ENCODE results near the gene MARK2.

Gene MARK2

DNA sequence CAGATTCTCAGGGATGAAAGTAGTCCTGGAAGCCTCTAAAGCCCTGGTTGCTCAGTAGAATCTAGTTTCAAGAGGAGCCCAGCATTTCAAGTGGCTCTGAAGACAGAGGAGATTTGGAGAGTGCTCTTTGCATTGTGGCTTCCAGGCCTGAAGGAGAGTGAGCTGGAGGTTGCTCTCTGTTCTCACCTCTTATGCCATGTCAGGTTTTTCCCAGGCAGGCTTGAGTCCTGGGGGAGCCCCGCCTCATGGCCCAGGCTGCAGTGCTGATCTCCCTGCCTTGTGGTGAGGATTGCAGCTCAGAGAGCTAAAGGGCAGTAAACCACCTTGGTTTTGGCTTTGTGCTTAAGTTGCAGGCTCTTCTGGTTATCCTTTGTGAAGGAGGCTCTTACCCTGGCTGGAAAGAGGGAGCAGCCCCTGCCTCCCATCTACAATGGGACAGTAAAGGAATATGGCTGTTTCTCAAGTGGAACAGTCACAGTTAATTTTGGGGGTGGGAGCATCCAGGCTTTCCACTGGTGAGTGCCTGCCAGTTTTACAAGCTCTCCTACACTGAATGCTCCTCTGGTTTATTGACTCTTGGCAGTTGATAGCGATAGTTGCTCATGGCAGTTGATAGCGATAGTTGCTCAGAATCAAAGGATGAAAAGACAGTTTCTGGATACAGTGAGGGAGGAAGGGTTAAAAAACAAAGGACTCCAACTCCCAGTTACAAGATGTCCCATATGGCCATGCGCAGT is 45.5 kb downstream of the MARK2 start:
- DNase-seq = no peak

DNA sequence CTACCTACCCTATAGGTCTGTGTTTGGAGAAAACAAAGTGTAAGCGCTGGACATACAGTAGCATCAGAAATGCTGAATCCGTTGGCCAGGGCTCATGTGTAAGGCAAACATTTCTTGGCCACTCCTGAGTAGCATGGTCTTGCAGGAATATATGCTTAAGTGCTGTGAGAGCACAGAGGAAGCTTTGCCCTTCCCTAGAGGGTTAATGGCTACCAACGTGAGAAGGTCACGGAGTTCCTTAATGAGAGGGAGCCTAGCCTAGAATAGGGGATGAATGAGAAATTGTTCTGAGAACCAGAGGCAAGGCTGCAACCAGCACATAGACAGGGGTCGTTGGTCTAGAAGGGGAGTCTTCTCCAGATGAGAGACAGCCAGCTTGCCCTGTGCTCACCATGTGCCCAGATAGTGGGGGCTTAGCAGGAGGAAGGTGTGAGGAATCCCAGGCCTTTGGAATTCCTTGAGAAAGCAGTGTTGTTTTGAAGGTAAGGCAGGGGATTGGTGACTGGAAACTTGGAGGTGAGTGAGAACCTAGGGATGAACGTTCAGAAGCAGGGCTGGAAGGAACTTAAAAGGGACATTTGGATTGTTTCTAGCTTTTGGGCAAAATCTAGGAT is 48.6 kb downstream of the MARK2 start:
- DNase-seq = no peak

DNA sequence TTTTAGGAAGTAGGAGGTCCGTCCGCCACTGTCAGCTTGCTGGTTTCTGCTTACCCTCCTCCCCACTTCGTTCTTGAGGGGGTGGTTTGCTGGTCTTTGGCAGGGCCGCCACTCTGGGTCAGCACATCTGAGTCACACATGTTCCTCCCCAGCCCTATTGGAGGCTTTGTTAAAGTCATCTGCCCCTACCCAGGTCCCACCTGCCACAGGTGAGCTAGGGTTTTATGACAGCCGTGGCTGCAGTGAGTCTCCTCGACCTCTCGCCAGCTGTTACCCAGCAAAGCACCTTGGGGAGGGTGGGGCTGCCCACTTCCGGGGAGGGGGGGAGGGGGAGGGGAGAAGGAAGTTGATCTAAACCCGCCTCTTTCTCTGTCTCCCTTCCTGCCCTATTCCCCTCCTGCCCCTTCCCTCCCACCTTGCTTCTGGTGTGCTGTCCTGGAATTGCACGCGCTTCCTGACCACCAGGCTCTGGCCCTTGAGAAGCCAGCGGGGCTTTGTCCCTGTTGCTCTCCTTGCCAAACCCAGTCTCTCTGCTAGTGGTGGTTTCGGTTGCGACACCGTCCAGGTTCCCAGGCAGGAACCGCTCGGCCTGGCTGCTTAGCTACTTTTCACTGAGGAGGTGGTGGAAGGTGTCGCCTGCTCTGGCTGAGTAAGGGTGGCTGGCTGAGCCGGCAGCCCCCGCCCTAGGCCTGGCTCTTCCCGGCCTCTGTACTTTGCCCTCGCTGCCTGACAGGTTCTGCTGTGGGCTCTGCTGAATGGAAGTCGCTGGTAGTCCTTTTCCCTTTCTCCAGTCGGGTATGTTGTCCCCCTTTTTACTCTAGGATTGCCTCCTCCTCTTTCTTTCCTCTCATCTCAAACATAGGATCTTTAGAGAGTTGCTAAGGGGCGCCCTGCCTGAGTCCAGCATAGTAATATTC is 49.5 kb downstream of the MARK2 start:
- peak; percentile 58 for DNase-seq

DNA sequence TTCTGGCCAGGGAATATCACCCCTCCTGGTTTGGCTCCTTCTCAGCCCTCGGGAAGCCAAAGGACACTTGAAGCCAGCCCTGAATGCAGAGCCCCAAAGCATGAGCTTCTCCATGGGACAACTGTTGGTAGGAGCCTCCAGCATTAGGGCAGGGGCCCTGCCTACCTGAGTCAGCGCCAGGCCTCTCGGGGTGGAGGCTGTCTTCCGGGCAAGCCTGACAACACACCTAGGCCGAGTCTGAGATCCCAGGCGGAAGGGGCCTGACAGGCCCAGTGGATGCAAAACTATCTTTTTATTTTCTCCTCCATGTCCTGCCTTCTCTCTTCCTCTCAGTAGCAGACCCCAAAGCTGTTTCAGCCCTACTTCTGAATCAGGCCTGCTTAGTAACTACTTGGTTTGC is 50.4 kb downstream of the MARK2 start:
- no peak for DNase-seq

DNA sequence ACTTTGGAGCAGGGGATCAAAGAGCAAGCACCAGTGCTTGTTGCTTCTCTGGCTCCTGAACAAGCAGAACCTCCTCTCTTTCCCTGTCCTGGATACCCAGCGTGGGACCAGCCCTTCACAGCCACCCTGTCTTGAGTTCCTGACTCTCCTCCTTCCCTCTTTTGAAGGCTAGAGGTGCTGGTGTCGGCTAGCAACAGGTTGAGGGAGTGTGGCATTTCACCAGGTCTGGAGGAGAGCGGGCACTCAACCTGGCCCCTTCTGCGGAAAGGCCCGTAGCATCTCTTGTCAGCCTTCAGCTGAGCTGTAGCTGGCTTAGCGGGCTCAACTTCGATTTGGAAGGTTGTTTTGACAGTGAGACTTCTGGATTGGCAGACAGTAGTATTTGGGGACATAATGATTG is 51.5 kb downstream of the MARK2 start:
- DNase-seq = no peak

DNA sequence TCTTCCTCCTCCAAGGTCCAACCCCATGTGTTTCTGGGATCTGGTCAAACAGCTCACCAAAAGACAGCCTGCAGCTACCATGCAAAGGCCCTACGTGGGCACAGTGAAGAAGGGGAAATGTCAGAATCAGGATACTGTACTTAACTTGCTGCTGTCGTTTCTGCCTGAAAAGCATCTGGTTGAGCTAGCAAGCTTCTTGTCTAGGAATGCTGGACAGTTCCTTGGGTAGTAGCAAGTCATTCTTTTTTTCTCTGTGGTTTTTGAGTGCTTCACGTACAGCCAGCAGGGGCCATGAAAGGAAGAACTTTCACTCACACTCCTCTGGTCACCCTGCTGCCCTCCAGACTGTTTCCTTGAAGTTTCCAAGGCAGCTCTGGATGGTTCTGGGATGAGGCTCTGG is 53.3 kb downstream of the MARK2 start:
- no peak for DNase-seq

DNA sequence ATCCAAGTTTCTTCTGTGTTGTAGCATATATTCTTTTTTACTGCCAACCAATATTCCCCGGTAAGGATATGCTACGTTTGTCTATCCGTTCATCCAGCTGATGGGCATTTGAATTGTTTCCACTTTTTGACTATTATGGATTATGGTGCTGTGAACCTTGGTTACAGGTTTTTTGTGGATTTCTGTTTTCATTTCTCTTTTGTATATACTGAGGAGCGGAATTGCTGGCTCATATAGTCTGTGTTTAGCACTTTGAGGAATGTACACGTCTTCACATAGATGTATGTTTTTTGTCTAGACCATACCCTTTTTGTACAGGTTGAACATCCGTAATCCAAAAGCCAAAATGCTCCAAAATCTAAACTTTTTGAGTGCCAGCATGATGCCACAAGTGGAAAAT is 54.4 kb downstream of the MARK2 start:
- no peak for DNase-seq

DNA sequence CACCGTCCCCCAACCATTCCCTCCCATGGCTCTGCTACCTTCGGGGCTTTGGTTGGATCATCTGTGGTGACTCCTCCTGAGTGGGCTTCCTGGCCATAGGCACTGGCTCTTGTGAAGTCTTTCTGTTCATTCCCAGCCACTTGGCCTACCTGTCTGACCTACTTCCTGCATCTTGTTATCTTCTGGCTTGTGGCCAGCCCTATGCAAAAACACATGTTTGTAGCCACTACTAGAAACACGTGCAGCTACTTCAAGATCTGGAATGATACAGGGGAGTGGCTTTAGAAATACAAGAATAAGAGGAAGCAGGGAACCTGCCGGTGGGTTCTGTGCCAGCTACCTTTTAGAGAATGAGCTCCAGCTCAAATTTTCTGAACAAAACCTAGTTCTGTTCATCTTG is 57.2 kb downstream of the MARK2 start:
- no peak for DNase-seq

DNA sequence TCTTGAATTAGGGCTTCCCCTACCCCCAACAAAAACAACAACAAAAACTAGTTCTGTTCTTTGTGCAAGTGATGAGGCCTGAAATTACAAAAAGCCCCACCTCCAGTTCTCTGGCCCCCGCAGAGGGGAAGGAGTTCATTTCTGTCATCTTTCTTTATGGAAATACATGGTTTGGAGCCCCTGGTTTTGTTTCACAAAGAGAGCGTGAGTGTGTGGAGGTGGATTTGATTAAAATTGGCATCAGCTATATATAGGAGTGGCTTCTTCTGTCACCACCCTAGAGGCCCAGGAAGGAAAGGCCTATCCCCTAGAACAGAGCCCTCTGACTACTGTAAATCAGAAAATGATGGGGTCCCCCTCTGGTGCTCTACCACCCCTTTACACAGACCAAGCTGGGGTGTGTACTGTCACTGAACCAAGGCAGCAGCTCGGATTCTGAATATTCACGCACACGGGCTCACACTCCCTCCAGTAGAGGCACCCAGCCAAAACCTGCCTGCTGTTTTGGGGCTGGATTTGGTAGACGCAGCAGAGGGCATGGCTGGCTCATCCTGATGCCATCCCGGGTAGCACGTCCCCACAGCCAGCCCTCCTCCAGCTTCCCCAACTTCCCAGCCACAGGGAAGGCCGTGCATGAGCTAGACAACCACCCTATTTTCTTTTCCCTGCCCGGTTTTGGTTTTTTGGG is 58.7 kb downstream of the MARK2 start:
- DNase-seq = no peak

DNA sequence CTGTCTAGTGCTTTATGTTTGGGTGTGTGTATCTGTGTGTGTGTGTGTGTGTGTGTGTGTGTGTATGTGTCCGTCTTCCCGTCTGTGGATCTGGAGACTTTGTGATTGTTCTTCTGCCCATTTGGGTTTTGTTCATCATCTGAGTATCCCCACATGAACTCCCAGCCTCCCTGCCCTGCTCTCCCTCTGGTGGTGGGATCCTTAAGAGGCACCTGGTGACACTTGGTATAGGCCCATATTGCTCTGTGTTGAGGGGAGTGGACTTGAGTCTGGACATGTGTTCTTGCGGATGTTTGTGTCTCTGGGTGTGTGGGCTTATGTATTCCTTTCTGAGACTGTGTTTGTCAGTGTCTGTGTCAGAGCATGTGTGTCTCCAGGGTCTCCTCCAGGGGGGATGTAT is 62.8 kb downstream of the MARK2 start:
- DNase-seq = no peak

DNA sequence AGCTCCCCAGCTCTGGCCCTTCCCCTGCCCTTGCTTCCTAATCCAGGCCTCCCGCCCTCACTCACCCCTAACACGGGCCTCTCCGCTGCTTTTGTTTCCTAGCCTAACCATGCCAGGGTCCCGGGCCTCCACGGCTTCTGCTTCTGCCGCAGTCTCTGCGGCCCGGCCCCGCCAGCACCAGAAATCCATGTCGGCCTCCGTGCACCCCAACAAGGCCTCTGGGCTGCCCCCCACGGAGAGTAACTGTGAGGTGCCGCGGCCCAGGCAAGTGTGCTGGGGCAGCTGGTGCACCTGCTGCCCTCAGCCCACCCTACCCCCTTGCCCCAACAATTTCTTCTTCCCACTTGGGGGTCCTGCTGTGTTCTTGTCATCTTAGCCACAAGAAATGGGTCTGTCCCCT is 65.0 kb downstream of the MARK2 start:
- DNase-seq = no peak

DNA sequence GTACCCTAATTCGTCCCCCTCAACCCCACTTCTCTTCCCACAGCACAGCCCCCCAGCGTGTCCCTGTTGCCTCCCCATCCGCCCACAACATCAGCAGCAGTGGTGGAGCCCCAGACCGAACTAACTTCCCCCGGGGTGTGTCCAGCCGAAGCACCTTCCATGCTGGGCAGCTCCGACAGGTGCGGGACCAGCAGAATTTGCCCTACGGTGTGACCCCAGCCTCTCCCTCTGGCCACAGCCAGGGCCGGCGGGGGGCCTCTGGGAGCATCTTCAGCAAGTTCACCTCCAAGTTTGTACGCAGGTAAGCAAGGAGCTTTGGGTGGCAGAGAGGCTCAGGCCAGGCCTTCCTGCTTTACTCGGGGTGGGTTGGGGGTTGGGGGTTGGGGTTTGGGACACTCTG is 65.8 kb downstream of the MARK2 start:
- no peak for DNase-seq

DNA sequence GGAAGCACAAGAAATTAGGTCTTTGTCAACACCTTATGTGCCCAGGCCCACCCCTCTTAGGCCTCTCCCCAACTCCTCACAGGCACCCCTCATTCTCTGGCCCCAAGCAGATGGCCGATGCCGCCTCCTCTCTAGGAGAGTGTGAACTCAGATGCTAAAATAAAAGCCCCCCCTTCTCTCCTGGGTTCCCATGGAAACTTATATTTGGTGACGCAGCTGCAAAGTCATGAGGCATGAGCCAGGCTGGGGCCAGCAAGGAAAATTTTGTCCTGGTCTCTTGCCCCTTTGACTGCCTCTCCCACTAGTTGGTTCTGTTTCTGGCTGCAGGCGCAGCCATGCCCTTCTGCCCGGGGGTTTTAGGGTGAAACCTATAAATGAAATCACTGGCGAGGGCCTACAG is 66.3 kb downstream of the MARK2 start:
- DNase-seq = no peak

DNA sequence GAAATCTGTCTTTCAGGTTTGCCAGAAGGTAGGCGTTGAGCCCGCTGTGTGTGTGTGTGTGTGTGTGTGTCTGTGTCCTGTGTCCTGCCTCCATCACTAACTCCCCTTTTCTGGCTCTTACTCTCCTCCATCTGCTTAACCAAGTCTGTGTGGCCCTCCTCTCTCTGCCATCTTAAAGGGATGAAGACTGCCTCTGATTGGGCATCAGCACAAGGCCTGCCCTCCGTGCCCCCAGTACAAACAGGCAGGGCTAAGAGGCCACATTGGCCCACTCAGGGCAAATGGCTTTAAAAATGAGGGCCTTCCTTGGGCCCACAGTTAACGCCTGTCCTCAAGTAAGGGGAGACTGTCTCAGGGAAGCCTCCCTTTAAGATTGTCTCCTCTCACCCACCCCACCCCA is 67.2 kb downstream of the MARK2 start:
- no peak for DNase-seq

DNA sequence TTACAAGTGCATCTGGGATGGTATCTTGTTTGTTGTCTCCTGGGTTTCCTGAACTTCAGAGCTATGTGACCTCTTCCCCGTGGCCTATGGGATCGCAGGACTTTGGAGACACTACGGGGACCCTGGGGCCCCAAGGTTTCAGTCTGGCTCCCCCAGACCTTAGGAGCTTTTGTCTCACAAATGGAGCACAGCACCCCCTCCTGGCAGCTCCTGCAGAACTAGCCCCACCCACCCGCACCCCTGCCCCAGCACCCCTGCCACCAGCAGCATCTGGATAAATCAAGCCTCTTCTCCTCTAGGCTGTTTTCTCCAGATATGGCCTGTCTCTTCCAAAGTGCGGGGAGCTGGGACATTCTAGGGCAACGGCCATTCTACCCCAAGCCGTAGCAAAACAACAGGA is 67.7 kb downstream of the MARK2 start:
- peak; percentile 28 for DNase-seq

DNA sequence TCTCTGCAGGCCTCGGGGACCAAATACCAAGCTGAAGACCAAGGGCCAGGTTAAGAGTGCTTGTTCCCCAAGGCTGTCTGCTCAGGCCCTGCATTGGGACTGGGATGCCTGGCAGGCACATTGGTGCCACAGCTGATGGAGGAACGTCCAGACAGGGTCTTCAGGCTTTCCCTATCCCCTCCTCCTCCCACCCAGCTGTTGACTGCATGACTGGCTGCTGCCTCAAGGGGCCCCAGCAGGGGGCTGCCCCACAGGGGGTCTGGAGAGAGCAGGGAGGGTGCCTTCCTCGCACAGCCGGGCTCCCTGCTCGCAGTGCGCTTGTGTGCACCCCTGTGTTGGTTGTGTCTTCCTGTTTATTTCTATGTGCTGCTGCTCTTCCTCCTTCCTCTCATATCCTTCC is 68.2 kb downstream of the MARK2 start:
- DNase-seq = no peak

DNA sequence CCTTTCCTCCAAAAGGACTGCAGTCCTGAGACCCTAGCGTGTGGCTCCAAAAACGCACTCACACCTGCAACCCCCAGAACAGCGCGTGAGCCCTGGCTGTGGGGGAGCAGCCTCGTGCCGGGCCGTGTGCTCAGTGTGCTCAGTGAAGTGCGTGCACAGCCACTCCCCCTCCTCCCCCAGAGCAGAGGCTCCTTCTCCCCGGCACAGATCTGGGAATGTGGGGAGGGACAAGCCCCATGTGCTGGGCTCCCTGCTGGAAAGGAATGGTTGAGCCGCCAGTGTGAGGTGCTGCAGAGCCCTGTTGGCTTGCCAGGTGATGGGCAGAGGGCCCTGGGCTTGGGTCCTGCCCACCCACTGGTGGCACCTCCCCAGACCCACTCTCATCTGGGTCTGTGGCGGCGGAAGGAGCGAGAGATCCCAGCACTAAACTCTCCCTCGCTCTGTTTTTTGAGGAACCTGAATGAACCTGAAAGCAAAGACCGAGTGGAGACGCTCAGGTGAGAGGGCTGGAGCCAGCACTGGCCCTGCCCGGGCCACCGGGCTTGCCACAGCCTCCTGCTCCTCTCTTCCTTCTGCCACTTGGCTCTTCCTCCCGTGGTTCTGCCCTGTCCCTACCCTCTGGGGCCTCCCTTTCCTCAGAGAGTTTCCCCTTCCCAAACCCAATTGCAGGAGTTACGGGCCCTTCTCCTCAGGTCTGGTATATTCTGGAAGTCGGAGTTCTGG is 69.1 kb downstream of the MARK2 start:
- DNase-seq = no peak

DNA sequence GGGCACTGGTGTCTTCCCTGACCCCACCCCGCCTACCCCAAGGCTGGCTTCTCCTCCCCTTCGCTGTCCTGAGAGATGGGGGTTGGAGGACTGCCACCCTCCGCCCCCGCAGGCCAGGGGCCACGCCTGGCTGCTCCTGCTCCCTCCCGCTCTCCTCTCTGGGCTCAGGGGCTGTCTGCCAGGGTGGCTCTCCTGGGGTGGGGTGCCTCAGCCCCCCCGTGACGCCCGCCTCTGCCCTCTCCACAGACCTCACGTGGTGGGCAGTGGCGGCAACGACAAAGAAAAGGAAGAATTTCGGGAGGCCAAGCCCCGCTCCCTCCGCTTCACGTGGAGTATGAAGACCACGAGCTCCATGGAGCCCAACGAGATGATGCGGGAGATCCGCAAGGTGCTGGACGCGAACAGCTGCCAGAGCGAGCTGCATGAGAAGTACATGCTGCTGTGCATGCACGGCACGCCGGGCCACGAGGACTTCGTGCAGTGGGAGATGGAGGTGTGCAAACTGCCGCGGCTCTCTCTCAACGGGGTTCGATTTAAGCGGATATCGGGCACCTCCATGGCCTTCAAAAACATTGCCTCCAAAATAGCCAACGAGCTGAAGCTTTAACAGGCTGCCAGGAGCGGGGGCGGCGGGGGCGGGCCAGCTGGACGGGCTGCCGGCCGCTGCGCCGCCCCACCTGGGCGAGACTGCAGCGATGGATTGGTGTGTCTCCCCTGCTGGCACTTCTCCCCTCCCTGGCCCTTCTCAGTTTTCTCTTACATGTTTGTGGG is 69.9 kb downstream of the MARK2 start:
- no peak for DNase-seq

DNA sequence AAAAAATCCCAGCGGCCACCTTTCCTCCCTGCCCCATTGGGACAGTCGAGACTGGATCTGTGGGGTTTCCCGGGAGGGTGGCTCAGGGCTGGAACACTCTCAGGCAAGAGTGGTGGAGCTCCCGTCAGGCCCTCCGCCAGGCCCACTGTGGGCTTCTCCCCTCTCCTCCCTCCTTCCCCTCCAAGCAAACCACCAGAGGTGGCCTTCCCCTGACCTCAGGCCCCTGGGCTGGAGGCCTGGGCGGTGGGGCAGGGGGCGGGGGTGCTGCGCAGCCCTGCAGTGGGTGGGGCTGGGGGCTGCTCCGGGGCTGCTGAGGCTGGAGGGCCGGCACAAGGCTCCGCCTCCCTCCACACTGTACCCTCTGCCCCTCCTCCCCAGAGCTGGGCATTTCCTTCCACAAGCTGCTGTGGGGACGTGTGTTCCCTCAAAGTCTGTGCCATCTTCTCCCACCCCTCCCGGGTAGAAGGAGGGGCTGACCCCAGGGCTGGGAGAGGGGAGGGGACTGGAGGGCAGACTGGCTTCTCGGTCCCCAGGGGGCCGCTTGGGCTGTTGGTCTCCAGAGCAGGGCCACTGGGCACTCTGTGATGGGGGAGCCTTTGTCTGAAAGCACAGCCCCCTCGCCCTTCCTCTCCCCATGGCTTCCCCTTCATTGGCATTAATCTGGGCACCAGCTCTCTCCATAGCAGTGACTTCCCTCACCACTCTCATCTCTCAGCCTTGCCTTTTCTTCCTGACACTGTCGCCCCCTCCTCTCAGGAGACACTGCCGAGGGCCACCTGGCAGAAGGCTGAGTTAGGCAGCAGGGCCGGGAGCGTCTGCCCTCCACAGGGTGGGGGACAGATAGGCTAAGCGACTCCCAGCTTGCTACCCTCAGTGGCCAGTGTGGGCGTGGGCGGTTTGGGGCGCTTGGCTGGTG is 70.9 kb downstream of the MARK2 start:
- no peak for DNase-seq

DNA sequence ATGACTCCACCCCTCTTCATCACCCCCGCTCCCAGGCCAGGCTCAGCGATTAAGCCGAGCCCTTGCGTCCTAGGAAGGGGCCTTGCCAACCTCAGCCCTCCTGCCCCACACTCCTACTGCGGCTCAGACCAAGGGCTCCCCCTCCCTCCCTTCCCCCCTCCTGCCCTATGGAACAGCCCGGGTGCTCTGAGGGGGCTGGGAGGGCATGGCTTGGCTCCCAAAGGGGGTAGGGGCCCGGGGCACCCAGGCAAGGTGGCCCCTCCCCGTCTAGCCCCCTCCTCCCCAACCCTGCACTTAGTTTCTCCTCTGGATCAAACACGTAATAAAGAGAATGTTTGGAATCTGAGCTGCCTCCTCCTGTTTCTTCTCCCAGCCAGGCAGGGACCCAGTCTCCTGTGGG is 71.8 kb downstream of the MARK2 start:
- DNase-seq = no peak

DNA sequence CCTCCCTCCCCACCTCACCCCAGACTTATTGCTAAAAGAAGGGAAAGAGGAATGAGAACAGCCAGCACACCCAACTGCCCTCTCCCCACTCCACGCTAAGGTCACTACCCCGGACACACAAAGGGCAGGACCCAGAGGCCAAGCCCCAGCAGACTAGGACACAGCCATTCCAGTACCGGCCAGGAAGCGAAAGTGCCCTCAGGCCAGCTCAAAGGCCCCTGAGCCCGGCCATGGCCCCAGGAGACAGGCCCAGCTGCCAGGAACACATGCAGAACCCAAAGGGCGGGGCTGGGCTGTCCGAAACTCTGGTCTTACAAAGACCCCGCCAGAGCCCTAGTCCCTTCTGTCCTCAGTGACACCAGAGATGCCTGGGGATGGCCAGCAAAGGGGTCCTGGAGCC is 72.5 kb downstream of the MARK2 start:
- DNase-seq = no peak
